Parathyroid adenoma (tissue), 2 donors: ENCODE data around the gene NUP210.

Source experiments
- H2AFZ ChIP-seq: fragments of 300-600 bp; sonication (generic); one replicate; pipeline ENCODE4 v1.7.0; 2017; ENCODE audit warnings: antibody characterized with exemption, mild to moderate bottlenecking
- H3K27ac ChIP-seq: fragments of 300-600 bp; sonication (generic); one replicate; pipeline ENCODE4 v1.7.0; 2017
- H3K27me3 ChIP-seq: fragments of 300-600 bp; sonication (generic); one replicate; pipeline ENCODE4 v1.7.0; 2017; ENCODE audit warnings: low read length; ENCODE audit not compliant: control insufficient read depth, insufficient read depth
- H3K36me3 ChIP-seq: fragments of 300-600 bp; sonication (generic); one replicate; pipeline ENCODE4 v1.7.0; 2017; ENCODE audit warnings: low read length; ENCODE audit not compliant: control insufficient read depth, insufficient read depth
- H3K4me1 ChIP-seq: fragments of 300-600 bp; sonication (generic); one replicate; pipeline ENCODE4 v1.7.0; 2017; ENCODE audit warnings: control low read depth
- H3K4me2 ChIP-seq: fragments of 300-600 bp; sonication (generic); one replicate; pipeline ENCODE4 v1.7.0; 2017; ENCODE audit warnings: low read length
- H3K4me3 ChIP-seq: fragments of 300-600 bp; sonication (generic); one replicate; pipeline ENCODE4 v1.7.0; 2017; ENCODE audit warnings: low read depth, low read length
- H3K79me2 ChIP-seq: fragments of 300-600 bp; sonication (generic); one replicate; pipeline ENCODE4 v1.7.0; 2017; ENCODE audit warnings: control low read depth
- H3K9ac ChIP-seq: fragments of 300-600 bp; sonication (generic); one replicate; pipeline ENCODE4 v1.7.0; 2017; ENCODE audit warnings: mild to moderate bottlenecking
- H3K9me3 ChIP-seq: fragments of 300-600 bp; sonication (generic); one replicate; pipeline ENCODE4 v1.7.0; 2017; ENCODE audit warnings: low read length; ENCODE audit not compliant: control insufficient read depth
- CTCF ChIP-seq: fragments of 300-600 bp; sonication (generic); IDR thresholded peaks from one replicate; pipeline ENCODE4 v1.7.0; 2017; ENCODE audit warnings: antibody characterized with exemption, mild to moderate bottlenecking
- donor health status: primary hyperparathyroidism.

Gene NUP210

GRCh38 chr3:13274125-13274524, 146.0 kb downstream of the NUP210 start:
- H3K36me3 ChIP-seq: no peaks in the 10 kb centered on the region
- H2AFZ ChIP-seq: no peak overlapping the region
- no peak overlapping the region for H3K4me2 ChIP-seq
- no peak overlapping the region for H3K4me3 ChIP-seq
- no peak overlapping the region for H3K27ac ChIP-seq
- peaks cover 7% of the 10 kb centered on the region for H3K4me1 ChIP-seq
- no peaks in the 10 kb centered on the region for H3K27me3 ChIP-seq
- no peak overlapping the region for H3K9ac ChIP-seq
- no peaks in the 10 kb centered on the region for H3K9me3 ChIP-seq
- TF ChIP-seq CTCF: no peak
- no peaks in the 10 kb centered on the region for H3K79me2 ChIP-seq

- no peak for TF ChIP-seq CTCF
- Histone ChIP-seq H2AFZ (no peak overlapping the region), H3K79me2 (peaks cover under 1% of the 10 kb centered on the region), H3K27me3 (no peaks in the 10 kb centered on the region), H3K27ac (no peak overlapping the region), H3K4me2 (no peak overlapping the region), H3K9me3 (no peaks in the 10 kb centered on the region), H3K4me1 (peaks cover 7% of the 10 kb centered on the region), H3K4me3 (no peak overlapping the region), H3K36me3 (no peaks in the 10 kb centered on the region), H3K9ac (no peak overlapping the region)
Observed at GRCh38 chr3:13273604-13274105, 146.5 kb downstream of the NUP210 start.

GRCh38 chr3:13272831-13273603, 147.1 kb downstream of the NUP210 start:
- H3K4me2 ChIP-seq: no peak overlapping the region
- no peak for TF ChIP-seq CTCF
- H3K4me1 ChIP-seq: peaks cover 7% of the 10 kb centered on the region
- peaks cover 2% of the 10 kb centered on the region for H3K79me2 ChIP-seq
- no peaks in the 10 kb centered on the region for H3K9me3 ChIP-seq
- H3K36me3 ChIP-seq: no peaks in the 10 kb centered on the region
- no peak overlapping the region for H3K9ac ChIP-seq
- H3K27ac ChIP-seq: no peak overlapping the region
- no peak overlapping the region for H2AFZ ChIP-seq
- no peaks in the 10 kb centered on the region for H3K27me3 ChIP-seq
- H3K4me3 ChIP-seq: no peak overlapping the region

GRCh38 chr3:13269711-13270378, 150.3 kb downstream of the NUP210 start:
- no peak overlapping the region for H2AFZ ChIP-seq
- TF ChIP-seq CTCF: no peak
- no peak overlapping the region for H3K4me2 ChIP-seq
- no peaks in the 10 kb centered on the region for H3K9me3 ChIP-seq
- peaks cover 2% of the 10 kb centered on the region for H3K79me2 ChIP-seq
- no peaks in the 10 kb centered on the region for H3K27me3 ChIP-seq
- no peak overlapping the region for H3K4me3 ChIP-seq
- no peak overlapping the region for H3K27ac ChIP-seq
- no peaks in the 10 kb centered on the region for H3K36me3 ChIP-seq
- no peak overlapping the region for H3K9ac ChIP-seq
- no peaks in the 10 kb centered on the region for H3K4me1 ChIP-seq
